Right atrium auricular region (tissue), 2 donors: ENCODE results near the gene TARDBP. TPM values are rescaled to one million over a fixed set of nuclear protein-coding genes. Genes with fewer than 3 reads are reported as not detected.
"Not testable (repeated sequence)": the region's sequence is repeated elsewhere in the genome, so short reads cannot be mapped to it uniquely, and the experiment has no call there.

Experiments used
- DNase-seq: peaks from one replicate; pipeline ENCODE4 v3.0.0-alpha.2; 2019; ENCODE audit warnings: low spot score
- H3K27ac ChIP-seq, 2 donors: fragments of 200-600 bp; sonication (generic); 1 replicate in 1 of 2; 2 replicates in 1 of 2; pipeline ENCODE4 v1.5.1; 2016 to 2019
- H3K27me3 ChIP-seq, 2 donors: fragments of 200-600 bp; sonication (generic); one replicate each; pipeline versions ENCODE4 v1.5.1 to v1.6.0; 2017 to 2019
- H3K36me3 ChIP-seq: fragments of 200-600 bp; sonication (generic); one replicate; pipeline ENCODE4 v1.5.1; 2016
- H3K4me1 ChIP-seq, 2 donors: fragments of 200-600 bp; sonication (generic); one replicate each; pipeline versions ENCODE4 v1.5.1 to v1.6.0; 2017 to 2019
- H3K4me3 ChIP-seq, 2 donors: fragments of 200-600 bp; sonication (generic); 1 replicate in 1 of 2; 2 replicates in 1 of 2; pipeline ENCODE4 v1.5.1; 2017 to 2019; ENCODE audit warnings: mild to moderate bottlenecking in 1 of 2, moderate library complexity in 1 of 2
- H3K9me3 ChIP-seq, 2 donors: fragments of 200-600 bp; sonication (generic); one replicate each; pipeline ENCODE4 v1.5.1; 2019
- CTCF ChIP-seq, 2 donors: fragments of 200-600 bp; sonication (generic); IDR thresholded peaks; one replicate each; pipeline ENCODE4 v1.5.1; 2019; ENCODE audit warnings: antibody characterized with exemption in 2 of 2
- total RNA-seq, 2 donors: library from RNA; depleted of rRNA; stranded (reverse); fragments of >200 nt; gene quantifications; one replicate each; pipeline ENCODE4 v1.1.0, GENCODE V29; 2016

TARDBP gene
- total RNA-seq, 2 donors from 2014 or later = 60.8 to 64.6 TPM

- TF ChIP-seq CTCF (IDR thresholded peaks at IDR 0.05) = no peak
- H3K4me3 ChIP-seq = no peak overlapping the region
- peaks cover 12% of the 10 kb centered on the region for H3K36me3 ChIP-seq
- no peak overlapping the region for H3K27ac ChIP-seq
- no peaks in the 10 kb centered on the region for H3K9me3 ChIP-seq
- DNase-seq = no peak
- H3K27me3 ChIP-seq = no peaks in the 10 kb centered on the region
- no peaks in the 10 kb centered on the region for H3K4me1 ChIP-seq
These were observed 19.3 kb downstream of the TARDBP start for GRCh38 chr1:11031624-11032262.

- DNase-seq, H3K36me3 ChIP-seq, H3K27ac ChIP-seq, H3K27me3 ChIP-seq, H3K4me1 ChIP-seq, H3K9me3 ChIP-seq, H3K4me3 ChIP-seq: not testable (repeated sequence)
These were observed 24.7 kb downstream of the TARDBP start for GRCh38 chr1:11037019-11037739.

GRCh38 chr1:11037740-11038182, 25.3 kb downstream of the TARDBP start:
- H3K4me3 ChIP-seq = no peak overlapping the region
- no peaks in the 10 kb centered on the region for H3K9me3 ChIP-seq
- no peak overlapping the region for H3K27ac ChIP-seq
- no peaks in the 10 kb centered on the region for H3K36me3 ChIP-seq
- DNase-seq = peak; percentile 90
- peaks cover 0 to 9% of the 10 kb centered on the region in 2 donors for H3K4me1 ChIP-seq
- peak; percentile 89 to 97 for TF ChIP-seq CTCF (IDR thresholded peaks at IDR 0.05)
- H3K27me3 ChIP-seq = no peaks in the 10 kb centered on the region

GRCh38 chr1:11039351-11040104, 27.1 kb downstream of the TARDBP start:
- Histone ChIP-seq H3K4me1 (peaks cover 0 to 9% of the 10 kb centered on the region in 2 donors), H3K36me3 (no peaks in the 10 kb centered on the region), H3K9me3 (no peaks in the 10 kb centered on the region), H3K4me3 (no peak overlapping the region), H3K27ac (no peak overlapping the region), H3K27me3 (no peaks in the 10 kb centered on the region)
- no peak for TF ChIP-seq CTCF (IDR thresholded peaks at IDR 0.05)
- no peak for DNase-seq

GRCh38 chr1:11040105-11040429, 27.6 kb downstream of the TARDBP start:
- H3K27ac ChIP-seq, H3K4me3 ChIP-seq, H3K27me3 ChIP-seq, DNase-seq, H3K4me1 ChIP-seq, H3K9me3 ChIP-seq, H3K36me3 ChIP-seq: not testable (repeated sequence)

GRCh38 chr1:11041048-11041447, 28.6 kb downstream of the TARDBP start:
- no peaks in the 10 kb centered on the region for H3K27me3 ChIP-seq
- no peaks in the 10 kb centered on the region for H3K9me3 ChIP-seq
- TF ChIP-seq CTCF (IDR thresholded peaks at IDR 0.05) = no peak

More at GRCh38 chr1:11041048-11041447, 28.6 kb downstream of the TARDBP start:
- H3K36me3 ChIP-seq = no peaks in the 10 kb centered on the region
- no peak overlapping the region for H3K27ac ChIP-seq
- H3K4me3 ChIP-seq = no peak overlapping the region
- DNase-seq = no peak
- peaks cover 0 to 9% of the 10 kb centered on the region in 2 donors for H3K4me1 ChIP-seq
